GM18526 (cell line): ENCODE measurements around the gene LDLRAD4.

Experiments
- POLR2A ChIP-seq: IDR thresholded peaks from 3 replicates; pipeline ENCODE4 v1.6.1; 2011; ENCODE audit not compliant: insufficient read length; ENCODE audit errors: extremely low read depth

Gene LDLRAD4

DNA sequence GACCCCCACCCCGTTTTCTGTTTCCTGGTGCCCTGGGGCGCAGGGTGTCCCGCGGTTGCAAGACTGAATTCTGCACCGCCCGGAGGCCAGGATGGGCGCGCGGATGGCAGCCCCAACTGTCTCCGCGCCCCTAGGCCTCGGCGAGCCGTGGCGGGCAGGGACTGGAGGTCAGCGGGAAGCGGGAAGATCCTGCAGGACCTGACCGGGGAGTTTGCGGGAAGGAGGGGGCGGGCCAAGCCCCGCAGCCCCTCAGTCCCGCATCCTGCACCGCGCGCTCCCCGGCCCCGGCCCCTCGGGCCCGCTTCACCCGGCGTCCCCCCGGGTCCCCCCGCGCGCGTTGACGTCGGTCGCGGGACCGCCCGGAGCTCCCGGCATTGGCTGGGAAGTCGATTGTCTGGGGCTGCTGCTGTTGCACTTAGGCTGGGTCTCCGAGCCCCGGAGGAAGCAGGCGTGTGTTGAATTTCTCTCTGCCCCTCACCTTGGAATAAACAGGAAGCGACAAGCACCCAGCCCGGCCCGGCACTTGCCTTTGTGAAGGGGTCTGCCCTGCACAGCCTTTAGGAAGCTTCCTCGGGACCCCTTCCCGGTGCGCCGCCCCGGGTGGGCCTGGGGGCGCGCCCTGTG, at the start of gene LDLRAD4:
TSS of gene LDLRAD4 (plus strand) at position 393 of the 624 bp plus-strand sequence.
- TF ChIP-seq POLR2A, result no peak

- TF ChIP-seq POLR2A, result no peak
Measured at GRCh38 chr18:13173578-13174145, 44.9 kb upstream of the LDLRAD4 start.

DNA sequence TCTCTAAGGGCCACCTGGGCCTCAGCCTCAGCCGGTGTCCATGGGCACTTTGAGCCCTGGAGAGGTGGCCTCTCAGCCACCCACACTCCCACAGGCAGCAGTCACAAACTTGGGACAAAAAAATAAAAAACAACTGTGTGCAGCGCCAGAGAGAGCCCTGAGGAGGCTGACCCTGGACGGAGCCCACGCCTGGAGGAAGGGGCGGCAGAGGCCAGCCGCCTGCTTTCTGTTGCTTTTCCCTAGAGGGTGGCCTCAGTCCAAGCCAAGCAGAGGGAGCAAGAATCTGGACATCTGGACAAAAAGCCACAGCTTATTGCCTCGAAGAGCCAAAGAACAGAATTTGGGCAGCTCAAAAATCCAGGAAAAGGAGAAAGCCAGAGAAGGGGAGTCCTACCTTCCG, 43.3 kb upstream of the LDLRAD4 start:
- no peak for TF ChIP-seq POLR2A

GRCh38 chr18:13175754-13176210, 42.8 kb upstream of the LDLRAD4 start:
- no peak for TF ChIP-seq POLR2A

DNA sequence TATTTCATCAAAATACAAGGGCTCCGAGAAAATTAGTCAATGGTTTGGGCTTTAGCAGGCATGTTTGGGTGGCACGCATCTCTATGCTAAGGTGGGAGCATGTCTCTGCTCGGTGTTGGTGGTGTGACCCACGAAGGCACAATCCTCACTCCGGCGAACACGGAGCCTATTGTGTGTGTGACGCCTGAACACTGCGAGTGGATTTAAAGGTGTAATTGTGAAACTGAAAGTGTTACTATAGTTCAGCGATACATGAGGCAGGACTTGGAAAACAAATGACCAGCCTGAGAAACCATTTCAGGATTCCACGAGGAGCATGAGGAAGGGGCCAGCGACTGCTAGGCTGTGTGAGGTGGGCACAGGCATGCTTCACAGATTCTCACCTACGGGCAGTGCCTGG, 41.7 kb upstream of the LDLRAD4 start:
- no peak for TF ChIP-seq POLR2A

GRCh38 chr18:13178197-13178596, 40.4 kb upstream of the LDLRAD4 start:
- TF ChIP-seq POLR2A, result no peak

DNA sequence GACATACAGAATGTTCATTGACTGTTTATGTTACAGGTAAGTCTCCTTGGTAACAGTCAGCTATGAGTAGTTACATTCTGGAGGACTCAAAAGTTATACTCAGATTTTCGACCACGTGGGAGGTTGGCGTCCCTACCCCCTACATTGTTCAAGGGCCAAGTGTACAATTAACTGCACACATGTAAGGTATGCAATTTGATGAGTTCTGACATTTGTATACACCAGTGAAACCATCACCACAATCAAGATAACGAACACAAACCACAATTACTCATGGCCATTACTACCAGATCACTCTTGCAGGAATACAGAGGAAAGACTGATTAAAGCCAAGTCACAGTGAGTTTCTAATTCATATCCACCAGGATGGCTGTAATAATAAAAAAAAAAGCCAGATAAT, 39.6 kb upstream of the LDLRAD4 start:
- TF ChIP-seq POLR2A, result no peak

- TF ChIP-seq POLR2A, result no peak
Measured at GRCh38 chr18:13179566-13180113, 38.9 kb upstream of the LDLRAD4 start.

DNA sequence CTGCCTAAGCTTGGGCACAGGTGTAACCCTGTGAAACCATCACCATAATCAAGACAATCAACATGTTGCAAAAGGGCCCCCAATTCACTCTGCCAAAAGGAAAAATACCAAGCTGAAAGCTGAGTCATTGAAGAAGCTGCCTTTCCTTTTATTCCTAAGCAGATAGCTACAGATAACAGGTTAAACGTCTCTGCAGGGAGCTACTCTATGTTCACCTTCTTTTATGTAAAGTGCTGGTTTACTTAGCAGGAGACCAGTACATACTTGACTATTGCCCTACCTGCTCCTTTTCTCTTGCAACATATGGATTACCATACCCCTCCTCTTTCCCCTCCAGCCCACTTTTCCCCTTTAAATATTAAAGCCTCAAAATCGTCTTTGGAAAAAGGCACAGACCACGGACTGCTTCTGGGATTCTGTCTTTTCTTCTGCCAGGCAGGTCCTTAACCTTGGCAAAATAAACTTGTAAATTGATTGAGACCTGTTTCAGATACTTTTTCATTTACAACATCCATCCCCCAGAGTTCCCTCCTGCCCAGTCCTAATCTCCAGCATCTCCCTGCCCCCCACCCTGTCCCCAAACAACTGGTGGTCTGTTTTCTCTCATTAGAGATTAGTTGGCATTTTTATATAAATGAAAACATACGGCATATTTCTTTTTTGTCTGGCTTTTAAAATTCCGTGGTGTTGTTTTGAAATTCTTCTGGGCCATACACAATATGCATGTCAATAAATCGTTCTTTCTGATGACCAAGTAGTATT, 37.8 kb upstream of the LDLRAD4 start:
- TF ChIP-seq POLR2A, result no peak

DNA sequence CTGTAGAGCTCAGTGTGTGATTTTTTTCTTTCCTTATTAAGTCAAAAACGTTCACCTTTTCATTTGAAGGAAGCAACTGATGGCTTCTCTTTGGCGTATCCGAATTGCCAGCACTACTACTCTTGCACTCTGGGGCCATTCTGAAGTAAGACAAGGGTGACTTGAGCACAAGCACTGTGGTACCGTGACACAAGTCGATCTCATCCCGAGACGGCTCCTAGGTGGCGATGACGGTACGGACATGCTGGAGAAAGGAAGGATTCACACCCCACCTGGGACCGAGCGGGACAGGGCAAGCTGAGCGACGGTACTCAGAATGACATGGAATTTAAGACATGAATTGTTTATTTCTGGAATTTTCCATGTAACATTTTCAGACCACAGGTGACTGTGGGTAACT, 36.8 kb upstream of the LDLRAD4 start:
- TF ChIP-seq POLR2A, result no peak

GRCh38 chr18:13183359-13183758, 35.2 kb upstream of the LDLRAD4 start:
- TF ChIP-seq POLR2A, result no peak

DNA sequence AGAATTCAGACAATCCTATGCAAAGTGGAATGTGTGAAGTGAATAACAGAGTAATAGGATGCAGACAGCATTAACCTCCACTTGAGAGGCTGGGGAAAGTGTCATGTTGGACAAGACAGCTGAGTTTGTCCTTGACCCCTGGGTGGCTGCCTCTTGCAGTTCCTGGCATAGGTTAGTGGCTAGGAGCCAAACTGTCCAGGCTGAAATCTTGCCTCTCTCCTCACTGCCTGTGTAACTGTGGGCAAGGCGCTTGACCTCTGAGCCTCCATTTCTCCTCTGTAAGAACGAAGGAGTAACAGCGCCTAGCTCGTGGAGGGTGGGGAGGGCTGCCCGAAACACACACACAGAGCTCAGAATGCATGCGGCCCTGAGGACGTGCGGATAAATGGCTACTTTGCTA, 34.8 kb upstream of the LDLRAD4 start:
- no peak for TF ChIP-seq POLR2A

DNA sequence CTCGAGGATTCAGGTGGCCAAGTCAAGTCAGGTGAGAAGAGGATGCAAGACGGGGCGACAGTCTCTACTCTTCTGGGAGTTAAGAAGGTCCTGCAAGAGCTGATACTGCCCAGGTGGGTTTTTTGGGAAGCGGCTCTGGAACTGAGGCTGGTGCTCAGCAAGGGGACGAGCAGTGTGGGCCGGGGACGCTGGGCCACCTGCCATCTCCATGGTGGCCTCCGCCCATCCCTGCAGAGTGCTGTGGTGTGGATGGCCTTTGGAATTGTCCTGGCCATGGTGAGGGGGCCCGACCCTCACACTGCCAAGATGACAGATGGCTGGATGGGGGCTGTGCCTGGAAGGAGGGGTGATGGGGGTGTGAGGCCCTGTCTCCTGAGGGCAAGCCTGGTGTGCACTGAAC, 34.2 kb upstream of the LDLRAD4 start:
- no peak for TF ChIP-seq POLR2A

- TF ChIP-seq POLR2A, result no peak
Measured at GRCh38 chr18:13185675-13186198, 32.8 kb upstream of the LDLRAD4 start.

GRCh38 chr18:13186687-13187086, 31.9 kb upstream of the LDLRAD4 start:
- TF ChIP-seq POLR2A, result no peak

DNA sequence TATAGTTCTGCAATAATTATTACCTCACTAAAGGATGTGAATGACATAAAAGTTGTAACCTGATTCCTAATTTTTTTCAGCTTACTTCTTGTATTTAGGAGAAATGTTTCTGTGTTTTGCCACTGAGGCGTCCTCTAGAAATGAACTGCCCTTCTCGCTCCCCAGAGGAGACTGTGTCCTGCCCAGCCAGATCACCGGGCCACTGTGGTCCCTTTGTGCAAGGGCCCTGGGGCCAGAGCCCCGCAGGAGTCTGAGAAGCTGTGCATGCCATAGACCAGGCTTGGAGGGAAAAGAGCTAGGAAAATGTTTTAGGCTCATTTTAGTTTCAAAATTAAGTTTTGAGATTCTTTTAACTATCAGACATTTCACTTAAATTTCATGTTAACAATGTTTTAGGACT, 31.1 kb upstream of the LDLRAD4 start:
- no peak for TF ChIP-seq POLR2A
